Erythroblast (primary cell): Measurements from ENCODE around the gene ENTREP1.

ENCODE experiments used
- GATA1 ChIP-seq: IDR thresholded peaks from 2 replicates; pipeline ENCODE4 v1.6.1; 2011; ENCODE audit warnings: low read depth, mild to moderate bottlenecking, control low read depth, low read length, moderate library complexity
- POLR2A ChIP-seq: IDR thresholded peaks from 2 replicates; pipeline ENCODE4 v1.6.1; 2011; ENCODE audit warnings: mild to moderate bottlenecking, low read length

- TF ChIP-seq POLR2A (no peak), GATA1 (no peak)
Observed at GRCh38 chr9:69333716-69334115, 8.7 kb downstream of the ENTREP1 start.
